Endothelial cell of umbilical vein (primary cell): ENCODE results near the gene INS. TPM values are rescaled to one million over a fixed set of nuclear protein-coding genes. Genes with fewer than 3 reads are reported as not detected.

Experiments used
- BruUV-seq: library from RNA; stranded (reverse); fragments of 400-500 nt; replicated peaks from 2 replicates; lab custom pipeline; 2021; lab: Mats Ljungman, UMichigan
- CTCF ChIA-PET: fragments of 300-600, 350-600 bp; sonication (Branson Sonifier 250); formaldehyde crosslinking; loops from one replicate; lab custom pipeline; 2021; ENCODE audit warnings: antibody characterized with exemption, inconsistent platforms; lab: Charles Lee
- POLR2A ChIA-PET: fragments of 300-600, 350-600 bp; sonication (Branson Sonifier 250); formaldehyde crosslinking; loops from one replicate; lab custom pipeline; 2021; ENCODE audit warnings: antibody characterized with exemption, inconsistent platforms; lab: Charles Lee
- DNase-seq: peaks from one replicate; pipeline ENCODE4 v3.0.0-alpha.2; 2011; ENCODE audit warnings: low read depth, low spot score
- FAIRE-seq: peaks from 2 replicates; lab custom pipeline; 2011; peaks lifted over from hg19 to GRCh38; lab: Jason Lieb, UNC
- H2AFZ ChIP-seq: 2 replicates; pipeline ENCODE4 v1.6.0; 2012; ENCODE audit warnings: low read depth, low read length, control low read depth, inconsistent platforms
- H3K27ac ChIP-seq: 2 replicates; pipeline ENCODE4 v1.5.1; 2011; ENCODE audit warnings: low read depth, mild to moderate bottlenecking, control low read depth, low read length, moderate library complexity; ENCODE audit not compliant: insufficient read depth
- H3K27me3 ChIP-seq, 2 experiments: 2 replicates each; pipeline versions ENCODE4 v1.6.0 to v1.6.1; 2011; ENCODE audit warnings: low read length in 2 of 2, mixed read lengths in 1 of 2; ENCODE audit not compliant: control insufficient read depth in 2 of 2, insufficient read depth in 2 of 2
- H3K36me3 ChIP-seq, 2 experiments: 2 replicates in 1 of 2; 3 replicates in 1 of 2; pipeline ENCODE4 v1.5.1; 2011; ENCODE audit warnings: low read length in 2 of 2, mild to moderate bottlenecking in 1 of 2, moderate library complexity in 1 of 2; ENCODE audit not compliant: control insufficient read depth in 2 of 2, insufficient read depth in 2 of 2; ENCODE audit errors: extremely low read depth in 1 of 2
- H3K4me1 ChIP-seq: 3 replicates; pipeline ENCODE4 v1.5.1; 2011; ENCODE audit warnings: mild to moderate bottlenecking, low read length; ENCODE audit not compliant: control insufficient read depth, insufficient read depth; ENCODE audit errors: extremely low read depth
- H3K4me2 ChIP-seq: 2 replicates; pipeline ENCODE4 v1.6.1; 2011; ENCODE audit warnings: low read length, control low read depth, mixed read lengths; ENCODE audit not compliant: insufficient read depth
- H3K4me3 ChIP-seq, 3 experiments: fragments of 200-600 bp in 1 of 3; sonication (generic), shearing (Covaris generic) in 1 of 3; replicated peaks in 1 of 3; 2 replicates each; pipeline ENCODE4 v1.5.1; 2011 to 2016; ENCODE audit warnings: control low read depth in 3 of 3, low read length in 3 of 3, mild to moderate bottlenecking in 2 of 3, inconsistent platforms in 1 of 3, low read depth in 1 of 3, moderate library complexity in 1 of 3; ENCODE audit not compliant: insufficient read depth in 1 of 3
- H3K79me2 ChIP-seq: 2 replicates; pipeline ENCODE4 v1.6.0; 2012; ENCODE audit warnings: low read length, inconsistent platforms; ENCODE audit not compliant: control insufficient read depth, insufficient read depth
- H3K9ac ChIP-seq: replicated peaks from 2 replicates; pipeline ENCODE3; 2011; ENCODE audit warnings: low read length, control low read depth; ENCODE audit not compliant: insufficient read depth; ENCODE audit errors: extremely low read depth
- H3K9me1 ChIP-seq: replicated peaks from 3 replicates; pipeline ENCODE4 v1.6.0; 2011; ENCODE audit warnings: mild to moderate bottlenecking, low read length; ENCODE audit not compliant: control insufficient read depth, insufficient read depth; ENCODE audit errors: extremely low read depth
- H3K9me3 ChIP-seq: replicated peaks from 2 replicates; pipeline ENCODE4 v1.5.1; 2012; ENCODE audit warnings: low read length, inconsistent platforms; ENCODE audit not compliant: control insufficient read depth, insufficient read depth
- H4K20me1 ChIP-seq: replicated peaks from 2 replicates; pipeline ENCODE3; 2011; ENCODE audit warnings: mild to moderate bottlenecking, low read length; ENCODE audit not compliant: control insufficient read depth, insufficient read depth; ENCODE audit errors: extremely low read depth
- EZH2 ChIP-seq: IDR thresholded peaks from 2 replicates; pipeline ENCODE4 v1.6.1; 2012; ENCODE audit warnings: borderline replicate concordance, low read depth, mild to moderate bottlenecking, moderate library complexity, low read length, inconsistent platforms; ENCODE audit not compliant: severe bottlenecking
- FOS ChIP-seq: IDR thresholded peaks from 2 replicates; pipeline ENCODE4 v1.6.1; 2011; ENCODE audit warnings: mild to moderate bottlenecking, low read length, moderate library complexity, borderline replicate concordance; ENCODE audit not compliant: insufficient read depth
- GATA2 ChIP-seq: IDR thresholded peaks from 2 replicates; pipeline ENCODE4 v1.7.0; 2011; ENCODE audit warnings: low read depth, mild to moderate bottlenecking, moderate library complexity, mixed read lengths, low read length; ENCODE audit not compliant: insufficient read length, insufficient read depth
- JUN ChIP-seq: IDR thresholded peaks from 2 replicates; pipeline ENCODE4 v1.6.1; 2011; ENCODE audit warnings: borderline replicate concordance, low read depth; ENCODE audit not compliant: insufficient read length, insufficient read depth
- MYC ChIP-seq: IDR thresholded peaks from one replicate; pipeline ENCODE4 v1.6.1; 2011; ENCODE audit warnings: mild to moderate bottlenecking, low read depth, low read length
- POLR2A ChIP-seq: IDR thresholded peaks from 2 replicates; pipeline ENCODE4 v1.6.1; 2012; ENCODE audit warnings: low read depth, mild to moderate bottlenecking, control low read depth, low read length
- POLR2AphosphoS5 ChIP-seq: IDR thresholded peaks from 2 replicates; pipeline ENCODE4 v1.6.1; 2012; ENCODE audit warnings: low read depth, mild to moderate bottlenecking, control low read depth, low read length, moderate library complexity; ENCODE audit not compliant: insufficient read depth
- dilution Hi-C: fragments of 300-500 bp; cut with MboI; formaldehyde crosslinking; loops from one replicate; pipeline ENCODE4 v1.15.0; 2019; ENCODE audit warnings: low sequenced_read_pairs; ENCODE audit not compliant: extremely low pct_ligation_motif_present
- intact Hi-C: fragments of 100-400 bp; cut with micrococcal nuclease; formaldehyde crosslinking; loops from one replicate; pipeline ENCODE4 v1.10.0; 2022
- polyA plus RNA-seq, 4 experiments: library from polyadenylated mRNA; depleted of rRNA in 3 of 4; stranded (reverse) in 3 of 4; unstranded in 1 of 4; fragments of >200 nt; gene quantifications; 2 replicates each; pipeline versions ENCODE4 v1.2.1 to v1.2.3, GENCODE V29; 2011 to 2012; ENCODE audit warnings: missing spikeins in 1 of 4
- total RNA-seq: library from RNA; stranded (reverse); gene quantifications from 2 replicates; pipeline ENCODE4 v1.2.3, GENCODE V29; 2021
- TF ChIP-seq, protein P1 (sequence below): IDR thresholded peaks from 2 replicates; pipeline ENCODE4 v1.6.1; 2011; ENCODE audit not compliant: insufficient read depth, insufficient read length
- TF ChIP-seq, protein P2 (sequence below), 2 donors: IDR thresholded peaks; 1 replicate in 1 of 2; 2 replicates in 1 of 2; pipeline ENCODE4 v1.5.1; 2011; ENCODE audit warnings: low read length in 2 of 2, mild to moderate bottlenecking in 2 of 2, moderate library complexity in 2 of 2, control low read depth in 1 of 2, inconsistent platforms in 1 of 2, low read depth in 1 of 2; ENCODE audit not compliant: insufficient read depth in 1 of 2; ENCODE audit errors: extremely low read depth in 1 of 2

INS gene
- total and polyA plus RNA-seq, 2 donors (not counting 3 experiments of a cell fraction or from before 2014, with no cell fraction given) = not detected

DNA sequence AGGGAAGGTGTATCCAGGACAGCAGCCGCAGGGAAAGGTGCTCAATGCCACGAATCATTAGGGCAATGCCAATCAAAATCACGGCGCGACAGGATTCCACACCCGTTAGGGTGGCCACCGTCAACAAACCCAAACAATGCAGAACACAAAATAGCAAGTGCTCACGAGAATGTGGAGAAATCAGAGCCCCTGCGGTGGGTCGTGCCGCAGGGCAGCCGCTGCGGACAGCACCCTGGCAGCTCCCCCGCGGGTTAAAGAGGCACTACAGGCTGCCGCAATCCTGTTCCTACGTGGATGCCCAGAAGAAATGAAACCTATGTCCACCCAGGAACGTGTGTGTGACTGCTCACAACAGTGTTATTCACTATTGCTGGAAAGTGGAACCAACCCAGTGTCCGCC is 27.7 kb upstream of the INS start:
- no peak overlapping the region for H2AFZ ChIP-seq
- POLR2A ChIA-PET = no interaction called here
- dilution Hi-C loops (no loop called here), intact Hi-C loops (no loop called here)
- no peaks in the 10 kb centered on the region for H3K9me1 ChIP-seq
- H3K4me2 ChIP-seq = no peak overlapping the region
- H3K27ac ChIP-seq = no peak overlapping the region
- H3K9me3 ChIP-seq = no peaks in the 10 kb centered on the region
- DNase-seq = no peak
- H3K79me2 ChIP-seq = no peaks in the 10 kb centered on the region
- BruUV-seq = no TSS peak
- no peaks in the 10 kb centered on the region for H4K20me1 ChIP-seq
- H3K9ac ChIP-seq = no peak overlapping the region
- CTCF ChIA-PET = no interaction called here
- no peak overlapping the region for H3K4me3 ChIP-seq
- no peak for FAIRE-seq
- H3K36me3 ChIP-seq = no peaks in the 10 kb centered on the region
- TF ChIP-seq POLR2AphosphoS5 (no peak), GATA2 (no peak), MYC (no peak), EZH2 (no peak), JUN (no peak), POLR2A (no peak), FOS (no peak)
- TF ChIP-seq, protein P1, sequence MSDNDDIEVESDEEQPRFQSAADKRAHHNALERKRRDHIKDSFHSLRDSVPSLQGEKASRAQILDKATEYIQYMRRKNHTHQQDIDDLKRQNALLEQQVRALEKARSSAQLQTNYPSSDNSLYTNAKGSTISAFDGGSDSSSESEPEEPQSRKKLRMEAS = no peak
- TF ChIP-seq, protein P2, sequence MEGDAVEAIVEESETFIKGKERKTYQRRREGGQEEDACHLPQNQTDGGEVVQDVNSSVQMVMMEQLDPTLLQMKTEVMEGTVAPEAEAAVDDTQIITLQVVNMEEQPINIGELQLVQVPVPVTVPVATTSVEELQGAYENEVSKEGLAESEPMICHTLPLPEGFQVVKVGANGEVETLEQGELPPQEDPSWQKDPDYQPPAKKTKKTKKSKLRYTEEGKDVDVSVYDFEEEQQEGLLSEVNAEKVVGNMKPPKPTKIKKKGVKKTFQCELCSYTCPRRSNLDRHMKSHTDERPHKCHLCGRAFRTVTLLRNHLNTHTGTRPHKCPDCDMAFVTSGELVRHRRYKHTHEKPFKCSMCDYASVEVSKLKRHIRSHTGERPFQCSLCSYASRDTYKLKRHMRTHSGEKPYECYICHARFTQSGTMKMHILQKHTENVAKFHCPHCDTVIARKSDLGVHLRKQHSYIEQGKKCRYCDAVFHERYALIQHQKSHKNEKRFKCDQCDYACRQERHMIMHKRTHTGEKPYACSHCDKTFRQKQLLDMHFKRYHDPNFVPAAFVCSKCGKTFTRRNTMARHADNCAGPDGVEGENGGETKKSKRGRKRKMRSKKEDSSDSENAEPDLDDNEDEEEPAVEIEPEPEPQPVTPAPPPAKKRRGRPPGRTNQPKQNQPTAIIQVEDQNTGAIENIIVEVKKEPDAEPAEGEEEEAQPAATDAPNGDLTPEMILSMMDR (IDR thresholded peaks at IDR 0.05; ENCODE audit: extremely low read depth in 1 of 2, insufficient read depth in 1 of 2, low read depth in 1 of 2, low read length in 2 of 2) = no peak
- no peaks in the 10 kb centered on the region for H3K4me1 ChIP-seq
- peaks cover 0 to 6% of the 10 kb centered on the region in 2 experiments for H3K27me3 ChIP-seq
